Measurements from ENCODE around the gene PLET1.

PLET1 gene

GRCh38 chr11:112297248-112297866, 36.7 kb upstream of the PLET1 start:
- Histone ChIP-seq H3K9me3 (replicated peaks; ENCODE audit: insufficient read depth, low read length) (no peaks in the 10 kb centered on the region), H3K36me3 (replicated peaks; ENCODE audit: insufficient read depth, low read length) (no peaks in the 10 kb centered on the region), H4K20me1 (ENCODE audit: insufficient read depth, low read length) (no peaks in the 10 kb centered on the region), H2AFZ (ENCODE audit: low read length) (no peak overlapping the region), H3K79me2 (ENCODE audit: low read length) (no peaks in the 10 kb centered on the region), H3F3A (ENCODE audit: insufficient read depth, low read length) (no peaks in the 10 kb centered on the region), H3K9ac (ENCODE audit: low read length) (no peak overlapping the region), H3K4me3 (ENCODE audit: low read length) (no peak overlapping the region), H3K4me1 (ENCODE audit: low read length) (peaks cover 4% of the 10 kb centered on the region; the same call in 1 of the 2 replicates), H3K4me2 (ENCODE audit: low read depth, low read length) (no peak overlapping the region), H3K27ac (ENCODE audit: low read length) (no peak overlapping the region), H3K27me3 (replicated peaks; ENCODE audit: insufficient read depth, low read length) (no peaks in the 10 kb centered on the region), H3K9me2 (replicated peaks; ENCODE audit: insufficient read depth, low read length) (no peaks in the 10 kb centered on the region)
- TF ChIP-seq EZH2 (optimal IDR thresholded peaks at IDR 0.05; ENCODE audit: low read depth, low read length) (no peak), EZH2phosphoT487 (IDR thresholded peaks at IDR 0.05; ENCODE audit: low read length) (no peak)
- TF ChIP-seq, protein P1, sequence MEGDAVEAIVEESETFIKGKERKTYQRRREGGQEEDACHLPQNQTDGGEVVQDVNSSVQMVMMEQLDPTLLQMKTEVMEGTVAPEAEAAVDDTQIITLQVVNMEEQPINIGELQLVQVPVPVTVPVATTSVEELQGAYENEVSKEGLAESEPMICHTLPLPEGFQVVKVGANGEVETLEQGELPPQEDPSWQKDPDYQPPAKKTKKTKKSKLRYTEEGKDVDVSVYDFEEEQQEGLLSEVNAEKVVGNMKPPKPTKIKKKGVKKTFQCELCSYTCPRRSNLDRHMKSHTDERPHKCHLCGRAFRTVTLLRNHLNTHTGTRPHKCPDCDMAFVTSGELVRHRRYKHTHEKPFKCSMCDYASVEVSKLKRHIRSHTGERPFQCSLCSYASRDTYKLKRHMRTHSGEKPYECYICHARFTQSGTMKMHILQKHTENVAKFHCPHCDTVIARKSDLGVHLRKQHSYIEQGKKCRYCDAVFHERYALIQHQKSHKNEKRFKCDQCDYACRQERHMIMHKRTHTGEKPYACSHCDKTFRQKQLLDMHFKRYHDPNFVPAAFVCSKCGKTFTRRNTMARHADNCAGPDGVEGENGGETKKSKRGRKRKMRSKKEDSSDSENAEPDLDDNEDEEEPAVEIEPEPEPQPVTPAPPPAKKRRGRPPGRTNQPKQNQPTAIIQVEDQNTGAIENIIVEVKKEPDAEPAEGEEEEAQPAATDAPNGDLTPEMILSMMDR (IDR thresholded peaks at IDR 0.05; ENCODE audit: low read length), result no peak
- DNase-seq, result no peak

DNA sequence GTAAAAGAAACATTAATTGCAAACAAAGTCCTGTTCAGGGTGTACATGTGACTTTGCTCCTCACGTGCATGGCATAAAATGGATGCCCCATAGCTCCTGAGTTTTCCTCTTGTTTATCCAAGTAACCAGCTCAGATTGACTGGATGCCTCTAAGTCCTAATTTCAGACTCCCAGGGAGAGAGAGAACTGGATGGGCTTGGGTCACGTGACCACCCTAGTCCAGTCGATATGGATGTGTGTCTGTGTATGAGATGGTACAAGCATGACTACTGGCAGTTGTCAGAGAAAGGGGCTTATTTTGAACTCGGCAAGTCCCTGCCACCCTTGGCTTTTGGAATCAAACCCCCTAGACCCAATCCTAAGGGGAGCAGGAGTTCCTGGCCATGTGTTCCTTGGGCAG, 35.4 kb upstream of the PLET1 start:
- Histone ChIP-seq H2AFZ (ENCODE audit: low read length) (no peak overlapping the region), H3K9me2 (replicated peaks; ENCODE audit: insufficient read depth, low read length) (no peaks in the 10 kb centered on the region), H3K79me2 (ENCODE audit: low read length) (no peaks in the 10 kb centered on the region), H4K20me1 (ENCODE audit: insufficient read depth, low read length) (no peaks in the 10 kb centered on the region), H3K4me1 (ENCODE audit: low read length) (peaks cover 4% of the 10 kb centered on the region; the same call in 1 of the 2 replicates), H3K9ac (ENCODE audit: low read length) (no peak overlapping the region), H3K27me3 (replicated peaks; ENCODE audit: insufficient read depth, low read length) (no peaks in the 10 kb centered on the region), H3K4me2 (ENCODE audit: low read depth, low read length) (no peak overlapping the region), H3F3A (ENCODE audit: insufficient read depth, low read length) (no peaks in the 10 kb centered on the region), H3K9me3 (replicated peaks; ENCODE audit: insufficient read depth, low read length) (no peaks in the 10 kb centered on the region), H3K4me3 (ENCODE audit: low read length) (no peak overlapping the region), H3K27ac (ENCODE audit: low read length) (no peak overlapping the region), H3K36me3 (replicated peaks; ENCODE audit: insufficient read depth, low read length) (no peaks in the 10 kb centered on the region)
- DNase-seq, result no peak
- TF ChIP-seq EZH2phosphoT487 (IDR thresholded peaks at IDR 0.05; ENCODE audit: low read length) (no peak), EZH2 (optimal IDR thresholded peaks at IDR 0.05; ENCODE audit: low read depth, low read length) (no peak)
- TF ChIP-seq, protein P1 (IDR thresholded peaks at IDR 0.05; ENCODE audit: low read length), result no peak

GRCh38 chr11:112294688-112295340, 34.2 kb upstream of the PLET1 start:
- Histone ChIP-seq H3K27me3 (replicated peaks; ENCODE audit: insufficient read depth, low read length) (no peaks in the 10 kb centered on the region), H4K20me1 (ENCODE audit: insufficient read depth, low read length) (no peaks in the 10 kb centered on the region), H3K36me3 (replicated peaks; ENCODE audit: insufficient read depth, low read length) (no peaks in the 10 kb centered on the region), H3K9me3 (replicated peaks; ENCODE audit: insufficient read depth, low read length) (no peaks in the 10 kb centered on the region), H3K27ac (ENCODE audit: low read length) (no peak overlapping the region), H3K79me2 (ENCODE audit: low read length) (no peaks in the 10 kb centered on the region), H3K9me2 (replicated peaks; ENCODE audit: insufficient read depth, low read length) (no peaks in the 10 kb centered on the region), H3F3A (ENCODE audit: insufficient read depth, low read length) (no peaks in the 10 kb centered on the region), H3K4me3 (ENCODE audit: low read length) (no peak overlapping the region), H2AFZ (ENCODE audit: low read length) (no peak overlapping the region), H3K4me1 (ENCODE audit: low read length) (peaks cover 4% of the 10 kb centered on the region; the same call in 1 of the 2 replicates), H3K4me2 (ENCODE audit: low read depth, low read length) (no peak overlapping the region), H3K9ac (ENCODE audit: low read length) (no peak overlapping the region)
- no peak for TF ChIP-seq EZH2 (optimal IDR thresholded peaks at IDR 0.05; ENCODE audit: low read depth, low read length)
- TF ChIP-seq EZH2phosphoT487 (IDR thresholded peaks at IDR 0.05; ENCODE audit: low read length), result no peak
- TF ChIP-seq, protein P1 (IDR thresholded peaks at IDR 0.05; ENCODE audit: low read length), result no peak
- DNase-seq, result no peak

All from MM.1S (cell line).